GM12878 (cell line): Measurements from ENCODE around the gene CHCHD1. TPM values are rescaled to one million over a fixed set of nuclear protein-coding genes. Genes with fewer than 3 reads are reported as not detected.

Experiments
- BACH1 ChIP-seq: fragments of 450-650 bp; IDR thresholded peaks from 2 replicates; pipeline ENCODE4 v1.6.1; 2017; ENCODE audit warnings: mild to moderate bottlenecking, borderline replicate concordance
- CHD2 ChIP-seq: IDR thresholded peaks from 2 replicates; pipeline ENCODE4 v1.6.1; 2011; ENCODE audit warnings: low read depth, low read length, improper control_type of control experiment, borderline replicate concordance
- ETV6 ChIP-seq, 2 experiments: fragments of 450-650 bp in 1 of 2; IDR thresholded peaks in 1 of 2; conservative IDR thresholded peaks in 1 of 2; 2 replicates each; pipeline ENCODE4 v1.6.1; 2014; ENCODE audit warnings: antibody characterized with exemption in 1 of 2, borderline replicate concordance in 1 of 2, low read depth in 1 of 2, mild to moderate bottlenecking in 1 of 2, moderate library complexity in 1 of 2
- EZH2 ChIP-seq: IDR thresholded peaks from 2 replicates; pipeline ENCODE4 v1.6.1; 2012; ENCODE audit warnings: low read depth, mild to moderate bottlenecking, control low read depth, inconsistent platforms, low read length, borderline replicate concordance; ENCODE audit not compliant: control insufficient read depth
- SIN3A ChIP-seq: IDR thresholded peaks from 2 replicates; pipeline ENCODE4 v1.6.1; 2012; ENCODE audit warnings: low read depth, low read length, improper control_type of control experiment
- SIX5 ChIP-seq: IDR thresholded peaks from 2 replicates; pipeline ENCODE4 v1.6.1; 2011; ENCODE audit warnings: mild to moderate bottlenecking, low read depth, low read length, moderate library complexity; ENCODE audit not compliant: severe bottlenecking
- SMC3 ChIP-seq: IDR thresholded peaks from 2 replicates; pipeline ENCODE4 v1.6.1; 2011; ENCODE audit warnings: low read length, improper control_type of control experiment, borderline replicate concordance
- TCF12 ChIP-seq: IDR thresholded peaks from 2 replicates; pipeline ENCODE4 v1.6.1; 2011; ENCODE audit warnings: low read depth, mild to moderate bottlenecking, low read length
- ZZZ3 ChIP-seq: IDR thresholded peaks from 2 replicates; pipeline ENCODE4 v1.6.1; 2011; ENCODE audit warnings: low read depth; ENCODE audit not compliant: control insufficient read depth, insufficient read length
- polyA plus RNA-seq, 11 experiments: library from polyadenylated mRNA; depleted of rRNA in 4 of 11; unstranded in 6 of 11; stranded (reverse) in 5 of 11; fragments of >200 nt; fragmentation: Nextera tagmentation in 4 of 11; fragmentation: Illumina TruSeq in 1 of 11; extraction: Ambion mirVana in 4 of 11; extraction: Trizol in 1 of 11; gene quantifications; 1 replicate in 1 of 11; 2 replicates in 10 of 11; pipeline versions ENCODE4 v1.2.1 to v1.2.3, GENCODE V29; 2011 to 2016; ENCODE audit warnings: inconsistent platforms in 2 of 11, missing spikeins in 2 of 11, low read depth in 1 of 11
- total RNA-seq, 4 experiments: library from RNA; depleted of rRNA in 3 of 4; stranded (reverse); fragments of >200 nt in 3 of 4; fragmentation: Illumina TruSeq in 1 of 4; extraction: Trizol in 1 of 4; gene quantifications; 2 replicates each; pipeline versions ENCODE4 v1.2.1 to v1.2.3, GENCODE V29; 2013 to 2021
- TF ChIP-seq, protein P1 (sequence below): fragments of 450-650 bp; formaldehyde crosslinking; IDR thresholded peaks from 2 replicates; pipeline ENCODE4 v1.5.0; 2022; ENCODE audit warnings: mild to moderate bottlenecking, missing genetic modification characterization
- TF ChIP-seq, protein P2 (sequence below): fragments of 450-650 bp; conservative IDR thresholded peaks from 2 replicates; pipeline ENCODE4 v1.6.1; 2017; ENCODE audit warnings: mild to moderate bottlenecking, moderate library complexity
- TF ChIP-seq, protein P3 (sequence below): fragments of 450-650 bp; formaldehyde crosslinking; IDR thresholded peaks from 2 replicates; pipeline ENCODE4 v1.4.0; 2020; ENCODE audit warnings: mild to moderate bottlenecking, moderate library complexity
- TF ChIP-seq, protein P4 (sequence below): IDR thresholded peaks from 2 replicates; pipeline ENCODE4 v1.6.1; 2012; ENCODE audit warnings: improper control_type of control experiment, low read depth, low read length; ENCODE audit not compliant: insufficient replicate concordance

Gene CHCHD1
- total and polyA plus RNA-seq, 10 of the 15 experiments (the other 5 are each of a cell fraction or from before 2014, with no cell fraction given), result 35.0 to 132 (median 70.0) TPM

GRCh38 chr10:73743905-73744663 lies 37.8 kb upstream of the CHCHD1 start, which contains the start of gene SEC24C (continued):
- TF ChIP-seq, protein P1, sequence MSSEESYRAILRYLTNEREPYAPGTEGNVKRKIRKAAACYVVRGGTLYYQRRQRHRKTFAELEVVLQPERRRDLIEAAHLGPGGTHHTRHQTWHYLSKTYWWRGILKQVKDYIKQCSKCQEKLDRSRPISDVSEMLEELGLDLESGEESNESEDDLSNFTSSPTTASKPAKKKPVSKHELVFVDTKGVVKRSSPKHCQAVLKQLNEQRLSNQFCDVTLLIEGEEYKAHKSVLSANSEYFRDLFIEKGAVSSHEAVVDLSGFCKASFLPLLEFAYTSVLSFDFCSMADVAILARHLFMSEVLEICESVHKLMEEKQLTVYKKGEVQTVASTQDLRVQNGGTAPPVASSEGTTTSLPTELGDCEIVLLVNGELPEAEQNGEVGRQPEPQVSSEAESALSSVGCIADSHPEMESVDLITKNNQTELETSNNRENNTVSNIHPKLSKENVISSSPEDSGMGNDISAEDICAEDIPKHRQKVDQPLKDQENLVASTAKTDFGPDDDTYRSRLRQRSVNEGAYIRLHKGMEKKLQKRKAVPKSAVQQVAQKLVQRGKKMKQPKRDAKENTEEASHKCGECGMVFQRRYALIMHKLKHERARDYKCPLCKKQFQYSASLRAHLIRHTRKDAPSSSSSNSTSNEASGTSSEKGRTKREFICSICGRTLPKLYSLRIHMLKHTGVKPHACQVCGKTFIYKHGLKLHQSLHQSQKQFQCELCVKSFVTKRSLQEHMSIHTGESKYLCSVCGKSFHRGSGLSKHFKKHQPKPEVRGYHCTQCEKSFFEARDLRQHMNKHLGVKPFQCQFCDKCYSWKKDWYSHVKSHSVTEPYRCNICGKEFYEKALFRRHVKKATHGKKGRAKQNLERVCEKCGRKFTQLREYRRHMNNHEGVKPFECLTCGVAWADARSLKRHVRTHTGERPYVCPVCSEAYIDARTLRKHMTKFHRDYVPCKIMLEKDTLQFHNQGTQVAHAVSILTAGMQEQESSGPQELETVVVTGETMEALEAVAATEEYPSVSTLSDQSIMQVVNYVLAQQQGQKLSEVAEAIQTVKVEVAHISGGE (CRISPR knock-in tag), result 0 out of 2 replicates have a peak, but pooled peaks have one; percentile 18
- TF ChIP-seq EZH2 (no peak), BACH1 (no peak), ZZZ3 (no peak), TCF12 (0 out of 2 replicates have a peak, but pooled peaks have one; percentile 42), ETV6 (conservative IDR thresholded peaks at IDR 0.05 in 1 of 2, IDR thresholded peaks at IDR 0.05 in 1 of 2; ENCODE audit: borderline replicate concordance in 1 of 2, low read depth in 1 of 2) (no peak; a peak in 1 of 4 replicates), SMC3 (no peak), CHD2 (no peak; the same call in 1 of the 2 replicates), SIX5 (peak; percentile 42), SIN3A (no peak)
- TF ChIP-seq, protein P2, sequence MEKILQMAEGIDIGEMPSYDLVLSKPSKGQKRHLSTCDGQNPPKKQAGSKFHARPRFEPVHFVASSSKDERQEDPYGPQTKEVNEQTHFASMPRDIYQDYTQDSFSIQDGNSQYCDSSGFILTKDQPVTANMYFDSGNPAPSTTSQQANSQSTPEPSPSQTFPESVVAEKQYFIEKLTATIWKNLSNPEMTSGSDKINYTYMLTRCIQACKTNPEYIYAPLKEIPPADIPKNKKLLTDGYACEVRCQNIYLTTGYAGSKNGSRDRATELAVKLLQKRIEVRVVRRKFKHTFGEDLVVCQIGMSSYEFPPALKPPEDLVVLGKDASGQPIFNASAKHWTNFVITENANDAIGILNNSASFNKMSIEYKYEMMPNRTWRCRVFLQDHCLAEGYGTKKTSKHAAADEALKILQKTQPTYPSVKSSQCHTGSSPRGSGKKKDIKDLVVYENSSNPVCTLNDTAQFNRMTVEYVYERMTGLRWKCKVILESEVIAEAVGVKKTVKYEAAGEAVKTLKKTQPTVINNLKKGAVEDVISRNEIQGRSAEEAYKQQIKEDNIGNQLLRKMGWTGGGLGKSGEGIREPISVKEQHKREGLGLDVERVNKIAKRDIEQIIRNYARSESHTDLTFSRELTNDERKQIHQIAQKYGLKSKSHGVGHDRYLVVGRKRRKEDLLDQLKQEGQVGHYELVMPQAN, result no peak; the same call in none of the 2 replicates
- TF ChIP-seq, protein P3, sequence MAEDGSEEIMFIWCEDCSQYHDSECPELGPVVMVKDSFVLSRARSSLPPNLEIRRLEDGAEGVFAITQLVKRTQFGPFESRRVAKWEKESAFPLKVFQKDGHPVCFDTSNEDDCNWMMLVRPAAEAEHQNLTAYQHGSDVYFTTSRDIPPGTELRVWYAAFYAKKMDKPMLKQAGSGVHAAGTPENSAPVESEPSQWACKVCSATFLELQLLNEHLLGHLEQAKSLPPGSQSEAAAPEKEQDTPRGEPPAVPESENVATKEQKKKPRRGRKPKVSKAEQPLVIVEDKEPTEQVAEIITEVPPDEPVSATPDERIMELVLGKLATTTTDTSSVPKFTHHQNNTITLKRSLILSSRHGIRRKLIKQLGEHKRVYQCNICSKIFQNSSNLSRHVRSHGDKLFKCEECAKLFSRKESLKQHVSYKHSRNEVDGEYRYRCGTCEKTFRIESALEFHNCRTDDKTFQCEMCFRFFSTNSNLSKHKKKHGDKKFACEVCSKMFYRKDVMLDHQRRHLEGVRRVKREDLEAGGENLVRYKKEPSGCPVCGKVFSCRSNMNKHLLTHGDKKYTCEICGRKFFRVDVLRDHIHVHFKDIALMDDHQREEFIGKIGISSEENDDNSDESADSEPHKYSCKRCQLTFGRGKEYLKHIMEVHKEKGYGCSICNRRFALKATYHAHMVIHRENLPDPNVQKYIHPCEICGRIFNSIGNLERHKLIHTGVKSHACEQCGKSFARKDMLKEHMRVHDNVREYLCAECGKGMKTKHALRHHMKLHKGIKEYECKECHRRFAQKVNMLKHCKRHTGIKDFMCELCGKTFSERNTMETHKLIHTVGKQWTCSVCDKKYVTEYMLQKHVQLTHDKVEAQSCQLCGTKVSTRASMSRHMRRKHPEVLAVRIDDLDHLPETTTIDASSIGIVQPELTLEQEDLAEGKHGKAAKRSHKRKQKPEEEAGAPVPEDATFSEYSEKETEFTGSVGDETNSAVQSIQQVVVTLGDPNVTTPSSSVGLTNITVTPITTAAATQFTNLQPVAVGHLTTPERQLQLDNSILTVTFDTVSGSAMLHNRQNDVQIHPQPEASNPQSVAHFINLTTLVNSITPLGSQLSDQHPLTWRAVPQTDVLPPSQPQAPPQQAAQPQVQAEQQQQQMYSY, result no peak
- TF ChIP-seq, protein P4, sequence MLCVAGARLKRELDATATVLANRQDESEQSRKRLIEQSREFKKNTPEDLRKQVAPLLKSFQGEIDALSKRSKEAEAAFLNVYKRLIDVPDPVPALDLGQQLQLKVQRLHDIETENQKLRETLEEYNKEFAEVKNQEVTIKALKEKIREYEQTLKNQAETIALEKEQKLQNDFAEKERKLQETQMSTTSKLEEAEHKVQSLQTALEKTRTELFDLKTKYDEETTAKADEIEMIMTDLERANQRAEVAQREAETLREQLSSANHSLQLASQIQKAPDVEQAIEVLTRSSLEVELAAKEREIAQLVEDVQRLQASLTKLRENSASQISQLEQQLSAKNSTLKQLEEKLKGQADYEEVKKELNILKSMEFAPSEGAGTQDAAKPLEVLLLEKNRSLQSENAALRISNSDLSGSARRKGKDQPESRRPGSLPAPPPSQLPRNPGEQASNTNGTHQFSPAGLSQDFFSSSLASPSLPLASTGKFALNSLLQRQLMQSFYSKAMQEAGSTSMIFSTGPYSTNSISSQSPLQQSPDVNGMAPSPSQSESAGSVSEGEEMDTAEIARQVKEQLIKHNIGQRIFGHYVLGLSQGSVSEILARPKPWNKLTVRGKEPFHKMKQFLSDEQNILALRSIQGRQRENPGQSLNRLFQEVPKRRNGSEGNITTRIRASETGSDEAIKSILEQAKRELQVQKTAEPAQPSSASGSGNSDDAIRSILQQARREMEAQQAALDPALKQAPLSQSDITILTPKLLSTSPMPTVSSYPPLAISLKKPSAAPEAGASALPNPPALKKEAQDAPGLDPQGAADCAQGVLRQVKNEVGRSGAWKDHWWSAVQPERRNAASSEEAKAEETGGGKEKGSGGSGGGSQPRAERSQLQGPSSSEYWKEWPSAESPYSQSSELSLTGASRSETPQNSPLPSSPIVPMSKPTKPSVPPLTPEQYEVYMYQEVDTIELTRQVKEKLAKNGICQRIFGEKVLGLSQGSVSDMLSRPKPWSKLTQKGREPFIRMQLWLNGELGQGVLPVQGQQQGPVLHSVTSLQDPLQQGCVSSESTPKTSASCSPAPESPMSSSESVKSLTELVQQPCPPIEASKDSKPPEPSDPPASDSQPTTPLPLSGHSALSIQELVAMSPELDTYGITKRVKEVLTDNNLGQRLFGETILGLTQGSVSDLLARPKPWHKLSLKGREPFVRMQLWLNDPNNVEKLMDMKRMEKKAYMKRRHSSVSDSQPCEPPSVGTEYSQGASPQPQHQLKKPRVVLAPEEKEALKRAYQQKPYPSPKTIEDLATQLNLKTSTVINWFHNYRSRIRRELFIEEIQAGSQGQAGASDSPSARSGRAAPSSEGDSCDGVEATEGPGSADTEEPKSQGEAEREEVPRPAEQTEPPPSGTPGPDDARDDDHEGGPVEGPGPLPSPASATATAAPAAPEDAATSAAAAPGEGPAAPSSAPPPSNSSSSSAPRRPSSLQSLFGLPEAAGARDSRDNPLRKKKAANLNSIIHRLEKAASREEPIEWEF, result no peak
